Activated CD8-positive, alpha-beta T cell treated with anti-CD3 and anti-CD28 coated beads for 36 hours (primary cell): ENCODE results near the gene PTPRG. TPM values are rescaled to one million over a fixed set of nuclear protein-coding genes. Genes with fewer than 3 reads are reported as not detected.

Experiments
- ATAC-seq: fragments of 200-7000 bp; cut with Tn5 transposase; one replicate; pipeline ENCODE4 v1.10.0; 2021; ENCODE audit warnings: mild to moderate bottlenecking, moderate library complexity
- CTCF ChIA-PET: fragments of 350-600 bp; sonication (Branson Sonifier 250); formaldehyde crosslinking; loops from one replicate; lab custom pipeline; 2021; ENCODE audit warnings: antibody characterized with exemption; lab: Charles Lee
- POLR2A ChIA-PET: fragments of 350-600 bp; sonication (Branson Sonifier 250); formaldehyde crosslinking; loops from one replicate; lab custom pipeline; 2021; ENCODE audit warnings: antibody characterized with exemption; lab: Charles Lee
- DNase-seq: peaks from one replicate; pipeline ENCODE4 v3.0.0-alpha.2; 2020
- H3K27ac Mint-ChIP-seq: one replicate; pipeline ENCODE4 v1.8.0; 2021; ENCODE audit warnings: mild to moderate bottlenecking, mixed read lengths
- H3K27me3 Mint-ChIP-seq: one replicate; pipeline ENCODE4 v1.8.0; 2021; ENCODE audit warnings: mixed read lengths
- H3K36me3 Mint-ChIP-seq: one replicate; pipeline ENCODE4 v1.8.0; 2021; ENCODE audit warnings: low read depth, mixed read lengths
- H3K4me1 Mint-ChIP-seq: one replicate; pipeline ENCODE4 v1.8.0; 2021; ENCODE audit warnings: low read depth, mixed read lengths
- H3K4me3 Mint-ChIP-seq: one replicate; pipeline ENCODE4 v1.8.0; 2021; ENCODE audit warnings: mild to moderate bottlenecking, moderate library complexity, mixed read lengths
- H3K9me3 Mint-ChIP-seq: one replicate; pipeline ENCODE4 v1.8.0; 2021; ENCODE audit warnings: mixed read lengths
- intact Hi-C: fragments of 100-400 bp; cut with micrococcal nuclease; formaldehyde crosslinking; loops from one replicate; pipeline ENCODE4 v1.10.0; 2022
- total RNA-seq, 2 experiments: library from RNA; stranded (reverse); gene quantifications; one replicate each; pipeline ENCODE4 v1.2.3, GENCODE V29; 2021
- TF ChIP-seq, protein P1 (sequence below): fragments of 200-600 bp; IDR thresholded peaks from one replicate; pipeline ENCODE4 v1.8.0; 2022; ENCODE audit warnings: antibody characterized with exemption, mild to moderate bottlenecking

The PTPRG gene
- total RNA-seq, 2 experiments from 2014 or later = not detected

GRCh38 chr3:61794341-61794740, 233.0 kb downstream of the PTPRG start:
- TF ChIP-seq, protein P1, sequence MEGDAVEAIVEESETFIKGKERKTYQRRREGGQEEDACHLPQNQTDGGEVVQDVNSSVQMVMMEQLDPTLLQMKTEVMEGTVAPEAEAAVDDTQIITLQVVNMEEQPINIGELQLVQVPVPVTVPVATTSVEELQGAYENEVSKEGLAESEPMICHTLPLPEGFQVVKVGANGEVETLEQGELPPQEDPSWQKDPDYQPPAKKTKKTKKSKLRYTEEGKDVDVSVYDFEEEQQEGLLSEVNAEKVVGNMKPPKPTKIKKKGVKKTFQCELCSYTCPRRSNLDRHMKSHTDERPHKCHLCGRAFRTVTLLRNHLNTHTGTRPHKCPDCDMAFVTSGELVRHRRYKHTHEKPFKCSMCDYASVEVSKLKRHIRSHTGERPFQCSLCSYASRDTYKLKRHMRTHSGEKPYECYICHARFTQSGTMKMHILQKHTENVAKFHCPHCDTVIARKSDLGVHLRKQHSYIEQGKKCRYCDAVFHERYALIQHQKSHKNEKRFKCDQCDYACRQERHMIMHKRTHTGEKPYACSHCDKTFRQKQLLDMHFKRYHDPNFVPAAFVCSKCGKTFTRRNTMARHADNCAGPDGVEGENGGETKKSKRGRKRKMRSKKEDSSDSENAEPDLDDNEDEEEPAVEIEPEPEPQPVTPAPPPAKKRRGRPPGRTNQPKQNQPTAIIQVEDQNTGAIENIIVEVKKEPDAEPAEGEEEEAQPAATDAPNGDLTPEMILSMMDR = no peak
- no peak for DNase-seq
- intact Hi-C loops = no loop called here
- Mint-ChIP-seq H3K27me3 (no peaks in the 10 kb centered on the region), H3K27ac (no peak overlapping the region), H3K9me3 (peaks cover 2% of the 10 kb centered on the region), H3K4me1 (no peaks in the 10 kb centered on the region), H3K4me3 (no peak overlapping the region), H3K36me3 (no peaks in the 10 kb centered on the region)
- POLR2A ChIA-PET = no interaction called here
- no peak for ATAC-seq
- CTCF ChIA-PET = no interaction called here

- H3K36me3 Mint-ChIP-seq = no peaks in the 10 kb centered on the region
- ChIA-PET CTCF (no interaction called here), POLR2A (no interaction called here)
- no peaks in the 10 kb centered on the region for H3K4me1 Mint-ChIP-seq
- ATAC-seq (no peak), DNase-seq (no peak)
- H3K27ac Mint-ChIP-seq = no peak overlapping the region
- intact Hi-C loops = no loop called here
- H3K4me3 Mint-ChIP-seq = no peak overlapping the region
- no peaks in the 10 kb centered on the region for H3K27me3 Mint-ChIP-seq
- TF ChIP-seq, protein P1 = no peak
- peaks cover 2% of the 10 kb centered on the region for H3K9me3 Mint-ChIP-seq
These were observed 233.6 kb downstream of the PTPRG start for GRCh38 chr3:61794961-61795360.

GRCh38 chr3:61796088-61796680, 234.8 kb downstream of the PTPRG start:
- TF ChIP-seq, protein P1 = no peak
- Mint-ChIP-seq H3K4me1 (no peaks in the 10 kb centered on the region), H3K27ac (no peak overlapping the region), H3K36me3 (no peaks in the 10 kb centered on the region), H3K27me3 (no peaks in the 10 kb centered on the region), H3K9me3 (peaks cover 2% of the 10 kb centered on the region), H3K4me3 (no peak overlapping the region)
- ATAC-seq = no peak
- no peak for DNase-seq
- CTCF ChIA-PET = no interaction called here
- intact Hi-C loops = no loop called here
- POLR2A ChIA-PET = interaction anchor here (0.7 kb wide), 1 partner anchor 40 kb away, joined by 3 read pairs; no protein-coding TSS in a partner anchor

DNA sequence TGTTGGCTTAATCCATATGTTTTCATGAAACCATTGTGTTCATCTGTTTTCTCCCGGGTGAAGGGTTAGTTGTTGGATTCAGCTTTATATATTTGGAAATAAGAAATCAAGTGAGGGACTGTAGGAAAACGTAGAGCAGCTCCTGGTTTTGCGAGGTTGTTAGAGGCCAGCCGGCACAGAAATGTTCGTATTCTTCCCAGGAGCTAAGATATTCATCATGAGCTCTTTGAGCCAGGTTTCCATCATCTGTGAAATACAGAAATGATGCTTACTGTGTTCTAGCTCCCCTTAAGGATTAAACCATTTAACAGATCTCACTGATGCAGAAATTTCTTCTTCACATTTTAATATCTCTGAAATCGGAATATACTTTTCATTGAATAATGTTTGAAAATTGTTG, 235.5 kb downstream of the PTPRG start:
- H3K36me3 Mint-ChIP-seq = no peaks in the 10 kb centered on the region
- H3K27me3 Mint-ChIP-seq = no peaks in the 10 kb centered on the region
- TF ChIP-seq, protein P1 = no peak
- H3K9me3 Mint-ChIP-seq = peaks cover 2% of the 10 kb centered on the region
- DNase-seq (no peak), ATAC-seq (no peak)
- intact Hi-C loops = no loop called here
- no peak overlapping the region for H3K4me3 Mint-ChIP-seq
- H3K27ac Mint-ChIP-seq = no peak overlapping the region
- ChIA-PET CTCF (no interaction called here), POLR2A (no interaction called here)
- H3K4me1 Mint-ChIP-seq = no peaks in the 10 kb centered on the region

GRCh38 chr3:61802772-61803171, 241.4 kb downstream of the PTPRG start:
- Mint-ChIP-seq H3K4me3 (no peak overlapping the region), H3K9me3 (no peaks in the 10 kb centered on the region), H3K27ac (no peak overlapping the region), H3K36me3 (no peaks in the 10 kb centered on the region), H3K4me1 (no peaks in the 10 kb centered on the region), H3K27me3 (no peaks in the 10 kb centered on the region)
- CTCF ChIA-PET = no interaction called here
- TF ChIP-seq, protein P1 = no peak
- no peak for DNase-seq
- ATAC-seq = no peak
- POLR2A ChIA-PET = no interaction called here
- intact Hi-C loops = no loop called here
